Prostate gland (tissue), 2 donors: ENCODE results near the gene PAMR1.

Source experiments
- CTCF ChIP-seq, 4 experiments: fragments of 200-600 bp in 2 of 4; fragments of 450-650 bp in 2 of 4; sonication (generic) in 2 of 4; IDR thresholded peaks; 1 replicate in 3 of 4; 2 replicates in 1 of 4; pipeline ENCODE4 v1.5.1; 2016 to 2019; ENCODE audit warnings: antibody characterized with exemption in 4 of 4, mild to moderate bottlenecking in 2 of 4, moderate library complexity in 2 of 4
- POLR2A ChIP-seq: fragments of 450-650 bp; IDR thresholded peaks from one replicate; pipeline ENCODE4 v1.6.1; 2016; ENCODE audit warnings: antibody characterized with exemption, mild to moderate bottlenecking
- POLR2AphosphoS5 ChIP-seq: sonication (generic); formaldehyde crosslinking; IDR thresholded peaks from one replicate; pipeline ENCODE4 v1.6.1; 2017; ENCODE audit warnings: antibody characterized with exemption

- no peak for TF ChIP-seq POLR2A
- no peak for TF ChIP-seq CTCF (IDR thresholded peaks at IDR 0.05)
- no peak for TF ChIP-seq POLR2AphosphoS5
These were observed 38.5 kb downstream of the PAMR1 start for GRCh38 chr11:35486934-35487333.
